ENCODE data around the gene BEND4. TPM values are rescaled to one million over a fixed set of nuclear protein-coding genes. Genes with fewer than 3 reads are reported as not detected.

Gene BEND4
- total RNA-seq, 4 donors from 2014 or later = not detected

- no peak for DNase-seq (ENCODE audit: low spot score in 2 of 2)
- intact Hi-C loops (cut with DNase I; ENCODE audit: low total_unique reads) = no loop called here
- TF ChIP-seq CTCF (IDR thresholded peaks at IDR 0.05) (no peak), POLR2A (IDR thresholded peaks at IDR 0.05) (no peak)
- WGBS, 2 donors = 65 to 71% methylated on average over 8 of the region's 8 CpGs
- no peak overlapping the region for H3K4me3 ChIP-seq (ENCODE audit: low read depth, poor library complexity, severe bottlenecking)
These were observed 7.0 kb upstream of the BEND4 start for GRCh38 chr4:42159271-42160001.

GRCh38 chr4:42151568-42152506 lies 618 bp downstream of the BEND4 start:
- no peak for DNase-seq (ENCODE audit: low spot score in 2 of 2)

GRCh38 chr4:42150653-42151567 lies 1.5 kb downstream of the BEND4 start:
- WGBS, 2 donors = 5 to 7% methylated on average over 78 to 89 of the region's 89 CpGs
- no peak overlapping the region for H3K4me3 ChIP-seq (ENCODE audit: low read depth, poor library complexity, severe bottlenecking)
- no peak for DNase-seq (ENCODE audit: low spot score in 2 of 2)
- TF ChIP-seq CTCF (IDR thresholded peaks at IDR 0.05) = no peak
- TF ChIP-seq POLR2A (IDR thresholded peaks at IDR 0.05) = no peak
- intact Hi-C loops (cut with DNase I; ENCODE audit: low total_unique reads) = no loop called here

More at GRCh38 chr4:42151568-42152506, 618 bp downstream of the BEND4 start:
- intact Hi-C loops (cut with DNase I; ENCODE audit: low total_unique reads) = no loop called here
- no peak overlapping the region for H3K4me3 ChIP-seq (ENCODE audit: low read depth, poor library complexity, severe bottlenecking)
- WGBS, 2 donors = 0 to 2% methylated on average over 34 to 45 of the region's 122 CpGs
- no peak for TF ChIP-seq POLR2A (IDR thresholded peaks at IDR 0.05)
- no peak for TF ChIP-seq CTCF (IDR thresholded peaks at IDR 0.05)

GRCh38 chr4:42149004-42149403 lies 3.5 kb downstream of the BEND4 start:
- intact Hi-C loops (cut with DNase I; ENCODE audit: low total_unique reads) = no loop called here
- 74 to 77% methylated on average over 7 of the region's 7 CpGs for WGBS, 2 donors
- DNase-seq (ENCODE audit: low spot score in 2 of 2) = no peak
- TF ChIP-seq CTCF (IDR thresholded peaks at IDR 0.05) (no peak), POLR2A (IDR thresholded peaks at IDR 0.05) (no peak)
- H3K4me3 ChIP-seq (ENCODE audit: low read depth, poor library complexity, severe bottlenecking) = no peak overlapping the region

- 61 to 64% methylated on average over 1 of the region's 1 CpG for WGBS, 2 donors
- intact Hi-C loops (cut with DNase I; ENCODE audit: low total_unique reads) = no loop called here
- TF ChIP-seq CTCF (IDR thresholded peaks at IDR 0.05) (no peak), POLR2A (IDR thresholded peaks at IDR 0.05) (no peak)
- H3K4me3 ChIP-seq (ENCODE audit: low read depth, poor library complexity, severe bottlenecking) = no peak overlapping the region
- no peak for DNase-seq (ENCODE audit: low spot score in 2 of 2)
These were observed 4.0 kb downstream of the BEND4 start for GRCh38 chr4:42148425-42148824.
